H1 (cell line): ENCODE results near the gene SMG5. TPM values are rescaled to one million over a fixed set of nuclear protein-coding genes. Genes with fewer than 3 reads are reported as not detected.

Experiments used
- CHD1 ChIP-seq: IDR thresholded peaks from 2 replicates; pipeline ENCODE4 v1.6.1; 2012; ENCODE audit warnings: low read depth, low read length, improper control_type of control experiment
- KDM1A ChIP-seq: fragments of 200-600, 300-600 bp; sonication (generic); IDR thresholded peaks from 2 replicates; pipeline ENCODE4 v1.7.1; 2016; ENCODE audit warnings: mild to moderate bottlenecking, low read length, borderline replicate concordance
- MAFK ChIP-seq: IDR thresholded peaks from 2 replicates; pipeline ENCODE4 v1.6.1; 2012; ENCODE audit warnings: low read depth, mild to moderate bottlenecking, improper control_type of control experiment, low read length
- SRF ChIP-seq: IDR thresholded peaks from 2 replicates; pipeline ENCODE4 v1.6.1; 2011; ENCODE audit warnings: mild to moderate bottlenecking, low read depth, low read length, moderate library complexity
- SUZ12 ChIP-seq: fragments of 200-600 bp; sonication (generic); IDR thresholded peaks from 2 replicates; pipeline ENCODE4 v1.6.1; 2012; ENCODE audit warnings: mild to moderate bottlenecking, inconsistent platforms, low read length, moderate library complexity, mixed read lengths
- ZNF274 ChIP-seq: IDR thresholded peaks from 2 replicates; pipeline ENCODE4 v1.7.0; 2012; ENCODE audit warnings: low read length, borderline replicate concordance; ENCODE audit errors: extremely low read depth
- polyA plus RNA-seq, 7 experiments: library from polyadenylated mRNA; depleted of rRNA in 3 of 7; stranded (reverse) in 5 of 7; unstranded in 2 of 7; fragments of >200 nt in 5 of 7; fragments of 200-250 nt in 2 of 7; gene quantifications; 1 replicate in 5 of 7; 2 replicates in 1 of 7; 4 replicates in 1 of 7; pipeline versions ENCODE4 v1.2.1 to v1.2.3, GENCODE V29; 2011 to 2013; ENCODE audit warnings: missing spikeins in 2 of 7, mixed read lengths in 2 of 7
- total RNA-seq: library from RNA; stranded (reverse); fragmentation: NEBNext Ultra II Directional; extraction: Animal tissue kit (Norgen Biotek cat#: 25700); gene quantifications from 2 replicates; pipeline ENCODE4 v1.2.1, GENCODE V29; 2021

Gene SMG5
- total and polyA plus RNA-seq, 2 of the 8 experiments (the other 6 are each of a cell fraction or from before 2014, with no cell fraction given), result 32.7 to 98.0 TPM

DNA sequence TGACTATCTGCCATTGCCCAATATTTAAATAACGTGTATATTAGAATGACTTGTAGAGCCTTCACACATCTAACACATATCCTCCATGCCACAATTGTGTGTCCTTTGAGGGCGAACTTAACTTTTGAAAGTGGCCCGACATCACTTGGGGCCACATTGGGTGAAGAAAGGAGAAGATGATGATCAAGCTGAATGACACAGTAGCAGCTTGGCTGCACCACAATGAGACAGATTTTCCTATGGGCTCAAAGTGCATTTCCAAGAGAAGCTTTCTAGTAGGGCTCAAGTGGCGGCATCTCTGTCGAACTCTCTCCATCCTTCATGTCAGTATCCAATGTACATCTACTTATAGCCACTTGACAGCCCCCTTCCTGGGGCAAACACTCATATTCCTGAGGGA is 44.4 kb downstream of the SMG5 start (continued):
- TF ChIP-seq SUZ12, result no peak
- no peak for TF ChIP-seq KDM1A
- no peak for TF ChIP-seq CHD1
- TF ChIP-seq SRF, result no peak
- no peak for TF ChIP-seq ZNF274
- no peak for TF ChIP-seq MAFK
